Neural cell (in vitro differentiated cells): ENCODE measurements around the gene TYW5. TPM values are rescaled to one million over a fixed set of nuclear protein-coding genes. Genes with fewer than 3 reads are reported as not detected.

ENCODE experiments used
- H2AFZ ChIP-seq: fragments of 200-600, 300-800 bp; sonication (generic), shearing (Covaris generic); 2 replicates; pipeline ENCODE4 v1.6.0; 2014; ENCODE audit warnings: low read depth, mild to moderate bottlenecking, antibody characterized with exemption, low read length, moderate library complexity
- H3F3A ChIP-seq: fragments of 200-600 bp; shearing (Covaris generic); 2 replicates; pipeline ENCODE4 v1.6.1; 2016; ENCODE audit warnings: mild to moderate bottlenecking, moderate library complexity, mixed read lengths, antibody characterized with exemption, low read length; ENCODE audit not compliant: insufficient read depth, poor library complexity, severe bottlenecking
- H3K27ac ChIP-seq: fragments of 200-600, 300-800 bp; sonication (generic), shearing (Covaris generic); 2 replicates; pipeline ENCODE4 v1.5.1; 2014; ENCODE audit warnings: mild to moderate bottlenecking, low read length, moderate library complexity
- H3K27me3 ChIP-seq: fragments of 300-800, 200-600 bp; sonication (generic), shearing (Covaris generic); 2 replicates; pipeline ENCODE4 v1.6.0; 2014; ENCODE audit warnings: mild to moderate bottlenecking, low read depth, low read length, moderate library complexity; ENCODE audit not compliant: insufficient read depth
- H3K36me3 ChIP-seq: fragments of 300-800, 200-600 bp; sonication (generic), shearing (Covaris generic); 2 replicates; pipeline ENCODE4 v1.5.1; 2014; ENCODE audit warnings: mild to moderate bottlenecking, antibody characterized with exemption, low read length, moderate library complexity; ENCODE audit not compliant: insufficient read depth
- H3K4me2 ChIP-seq: fragments of 300-800, 200-600 bp; sonication (generic), shearing (Covaris generic); 2 replicates; pipeline ENCODE4 v1.6.0; 2014; ENCODE audit warnings: mild to moderate bottlenecking, low read length
- H3K4me3 ChIP-seq: fragments of 300-800, 200-600 bp; sonication (generic), shearing (Covaris generic); 2 replicates; pipeline ENCODE4 v1.5.1; 2014; ENCODE audit warnings: mild to moderate bottlenecking, low read length, moderate library complexity
- H3K79me2 ChIP-seq: fragments of 200-600 bp; shearing (Covaris generic); replicated peaks from 2 replicates; pipeline ENCODE4 v1.6.0; 2014; ENCODE audit warnings: mild to moderate bottlenecking, low read length, moderate library complexity; ENCODE audit not compliant: insufficient read depth
- H3K9ac ChIP-seq: fragments of 300-800, 200-600 bp; sonication (generic), shearing (Covaris generic); 2 replicates; pipeline ENCODE4 v1.6.1; 2016; ENCODE audit warnings: mild to moderate bottlenecking, low read length, mixed read lengths
- H3K9me2 ChIP-seq: fragments of 200-600 bp; shearing (Covaris generic); 2 replicates; pipeline ENCODE4 v1.6.1; 2016; ENCODE audit warnings: mild to moderate bottlenecking, low read length, mixed read lengths; ENCODE audit not compliant: insufficient read depth
- H3K9me3 ChIP-seq: fragments of 200-600, 300-800 bp; sonication (generic), shearing (Covaris generic); 2 replicates; pipeline ENCODE4 v1.6.1; 2016; ENCODE audit warnings: mild to moderate bottlenecking, mixed run types, low read length, moderate library complexity, mixed read lengths
- H4K20me1 ChIP-seq: fragments of 200-600 bp; shearing (Covaris generic); 2 replicates; pipeline ENCODE4 v1.6.1; 2016; ENCODE audit warnings: mild to moderate bottlenecking, mixed run types; ENCODE audit not compliant: insufficient read depth
- EP300 ChIP-seq: fragments of 450-650 bp; conservative IDR thresholded peaks from 2 replicates; pipeline ENCODE4 v1.6.1; 2014; ENCODE audit warnings: antibody characterized with exemption, mild to moderate bottlenecking, moderate library complexity; ENCODE audit not compliant: poor library complexity, severe bottlenecking
- EZH2 ChIP-seq: fragments of 200-600, 300-800 bp; shearing (Covaris generic), sonication (generic); IDR thresholded peaks from 2 replicates; pipeline ENCODE4 v1.6.1; 2014; ENCODE audit warnings: antibody characterized with exemption, low read length, borderline replicate concordance, mild to moderate bottlenecking; ENCODE audit not compliant: insufficient read depth, poor library complexity, severe bottlenecking
- MXI1 ChIP-seq: fragments of 450-650 bp; conservative IDR thresholded peaks from 2 replicates; pipeline ENCODE4 v1.6.1; 2014; ENCODE audit warnings: antibody characterized with exemption, mild to moderate bottlenecking; ENCODE audit not compliant: poor library complexity, severe bottlenecking
- POLR2AphosphoS5 ChIP-seq: IDR thresholded peaks from 2 replicates; pipeline ENCODE4 v1.6.1; 2012
- RAD21 ChIP-seq: fragments of 450-650 bp; conservative IDR thresholded peaks from 2 replicates; pipeline ENCODE4 v1.6.1; 2014; ENCODE audit warnings: antibody characterized with exemption, mild to moderate bottlenecking, moderate library complexity
- REST ChIP-seq: IDR thresholded peaks from 2 replicates; pipeline ENCODE4 v1.6.1; 2012; ENCODE audit warnings: borderline replicate concordance
- SMC3 ChIP-seq: fragments of 450-650 bp; conservative IDR thresholded peaks from 2 replicates; pipeline ENCODE4 v1.6.1; 2014; ENCODE audit warnings: antibody characterized with exemption, mild to moderate bottlenecking, moderate library complexity; ENCODE audit not compliant: poor library complexity
- TAF1 ChIP-seq: IDR thresholded peaks from 2 replicates; pipeline ENCODE4 v1.6.1; 2012; ENCODE audit warnings: low read depth
- polyA plus RNA-seq: library from polyadenylated mRNA; depleted of rRNA; stranded (reverse); fragments of >200 nt; gene quantifications from 2 replicates; pipeline ENCODE4 v1.2.3, GENCODE V29; 2014
- TF ChIP-seq, protein P1 (sequence below): fragments of 450-650 bp; IDR thresholded peaks from 2 replicates; pipeline ENCODE4 v1.5.1; 2014; ENCODE audit warnings: antibody characterized with exemption, mild to moderate bottlenecking, moderate library complexity; ENCODE audit not compliant: poor library complexity, severe bottlenecking

TYW5 gene
- polyA plus RNA-seq, 1 donor from 2014 or later = 15.2 TPM

DNA sequence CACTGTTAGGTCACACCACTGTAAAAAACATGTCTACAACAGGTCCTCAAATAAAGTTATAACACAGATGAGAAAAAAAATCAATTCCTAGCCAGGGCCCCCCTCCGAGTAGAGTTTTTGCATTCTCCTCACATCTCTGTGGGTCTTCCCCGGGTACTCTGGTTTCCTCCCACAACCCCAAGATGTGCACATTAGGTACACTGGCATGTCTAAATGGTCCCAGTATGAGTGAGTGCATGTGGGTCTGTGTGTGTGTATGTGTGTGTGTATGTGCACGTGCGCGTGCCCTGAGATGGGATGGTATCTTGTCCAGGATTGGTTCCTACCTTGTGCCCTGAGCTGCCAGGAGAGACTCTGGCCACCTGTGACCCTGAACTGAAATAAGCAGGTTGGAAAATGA lies 4.9 kb downstream of the TYW5 start:
- no peaks in the 10 kb centered on the region for H4K20me1 ChIP-seq
- H2AFZ ChIP-seq = no peak overlapping the region
- H3K9ac ChIP-seq = no peak overlapping the region
- H3K27me3 ChIP-seq = no peaks in the 10 kb centered on the region
- peaks cover 4% of the 10 kb centered on the region for H3K36me3 ChIP-seq
- no peak overlapping the region for H3K27ac ChIP-seq
- H3F3A ChIP-seq = no peaks in the 10 kb centered on the region
- H3K4me3 ChIP-seq = no peak overlapping the region
- H3K4me2 ChIP-seq = no peak overlapping the region
- no peaks in the 10 kb centered on the region for H3K9me3 ChIP-seq
- no peak for TF ChIP-seq MXI1
- no peak for TF ChIP-seq POLR2AphosphoS5
- TF ChIP-seq SMC3 = no peak
- no peak for TF ChIP-seq TAF1
- no peak for TF ChIP-seq EZH2
- TF ChIP-seq REST = no peak
- TF ChIP-seq EP300 = no peak
- TF ChIP-seq RAD21 = no peak
- TF ChIP-seq, protein P1, sequence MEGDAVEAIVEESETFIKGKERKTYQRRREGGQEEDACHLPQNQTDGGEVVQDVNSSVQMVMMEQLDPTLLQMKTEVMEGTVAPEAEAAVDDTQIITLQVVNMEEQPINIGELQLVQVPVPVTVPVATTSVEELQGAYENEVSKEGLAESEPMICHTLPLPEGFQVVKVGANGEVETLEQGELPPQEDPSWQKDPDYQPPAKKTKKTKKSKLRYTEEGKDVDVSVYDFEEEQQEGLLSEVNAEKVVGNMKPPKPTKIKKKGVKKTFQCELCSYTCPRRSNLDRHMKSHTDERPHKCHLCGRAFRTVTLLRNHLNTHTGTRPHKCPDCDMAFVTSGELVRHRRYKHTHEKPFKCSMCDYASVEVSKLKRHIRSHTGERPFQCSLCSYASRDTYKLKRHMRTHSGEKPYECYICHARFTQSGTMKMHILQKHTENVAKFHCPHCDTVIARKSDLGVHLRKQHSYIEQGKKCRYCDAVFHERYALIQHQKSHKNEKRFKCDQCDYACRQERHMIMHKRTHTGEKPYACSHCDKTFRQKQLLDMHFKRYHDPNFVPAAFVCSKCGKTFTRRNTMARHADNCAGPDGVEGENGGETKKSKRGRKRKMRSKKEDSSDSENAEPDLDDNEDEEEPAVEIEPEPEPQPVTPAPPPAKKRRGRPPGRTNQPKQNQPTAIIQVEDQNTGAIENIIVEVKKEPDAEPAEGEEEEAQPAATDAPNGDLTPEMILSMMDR = no peak
- no peaks in the 10 kb centered on the region for H3K9me2 ChIP-seq
- peaks cover 24% of the 10 kb centered on the region for H3K79me2 ChIP-seq

DNA sequence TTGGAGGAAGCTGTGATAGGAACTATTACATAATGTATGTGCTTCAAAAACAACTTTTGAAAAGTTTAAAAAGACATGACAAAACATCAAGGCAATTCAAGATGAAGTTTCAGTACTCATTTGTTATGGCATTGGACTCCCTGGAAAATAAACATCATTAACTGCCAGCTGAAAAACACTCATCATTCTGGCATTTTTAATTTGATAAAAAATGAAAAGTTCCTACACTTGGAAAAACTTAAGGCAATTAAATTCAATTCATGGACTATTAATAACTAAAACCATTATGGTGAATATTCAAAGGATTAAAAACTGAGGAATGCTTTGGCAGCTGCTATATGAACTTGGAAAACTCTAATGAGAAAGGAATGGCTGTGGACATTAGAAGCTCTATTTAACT lies 8.5 kb downstream of the TYW5 start:
- TF ChIP-seq RAD21 (no peak), TAF1 (no peak), MXI1 (no peak), EP300 (no peak), EZH2 (no peak), SMC3 (no peak), POLR2AphosphoS5 (no peak), REST (no peak)
- TF ChIP-seq, protein P1 = no peak
- Histone ChIP-seq H3K79me2 (peaks cover 12% of the 10 kb centered on the region), H3F3A (no peaks in the 10 kb centered on the region), H3K27ac (no peak overlapping the region), H3K27me3 (no peaks in the 10 kb centered on the region), H3K36me3 (peaks cover 4% of the 10 kb centered on the region), H3K9me3 (no peaks in the 10 kb centered on the region), H4K20me1 (no peaks in the 10 kb centered on the region), H2AFZ (no peak overlapping the region), H3K4me2 (no peak overlapping the region), H3K9ac (no peak overlapping the region), H3K4me3 (no peak overlapping the region), H3K9me2 (no peaks in the 10 kb centered on the region)
